MCF 10A (cell line): ENCODE data around the gene DPP4. TPM values are rescaled to one million over a fixed set of nuclear protein-coding genes. Genes with fewer than 3 reads are reported as not detected.

Source experiments
- BruUV-seq: library from RNA; stranded (reverse); fragments of 400-500 nt; replicated peaks from 2 replicates; lab custom pipeline; 2021; lab: Mats Ljungman, UMichigan
- CTCF ChIA-PET: fragments of 300-600 bp; sonication (Branson Sonifier 250); formaldehyde crosslinking; extraction: SDS; loops from one replicate; lab custom pipeline; 2021; ENCODE audit warnings: antibody characterized with exemption, inconsistent platforms; lab: Yijun Ruan, JAX
- POLR2A ChIA-PET: fragments of 300-600, 350-650 bp; sonication (Branson Sonifier 250); formaldehyde crosslinking; extraction: SDS; loops from one replicate; lab custom pipeline; 2020; ENCODE audit warnings: antibody characterized with exemption, inconsistent platforms; lab: Yijun Ruan, JAX
- DNase-seq: peaks from one replicate; pipeline ENCODE4 v3.0.0-alpha.2; 2018; ENCODE audit not compliant: unreplicated experiment
- H3K27ac Mint-ChIP-seq: one replicate; pipeline ENCODE4 v1.8.0; 2022; ENCODE audit warnings: mild to moderate bottlenecking, low read depth, mixed read lengths; ENCODE audit not compliant: unreplicated experiment
- H3K27me3 Mint-ChIP-seq: one replicate; pipeline ENCODE4 v1.8.0; 2022; ENCODE audit warnings: mixed read lengths; ENCODE audit not compliant: insufficient read depth, unreplicated experiment
- H3K36me3 Mint-ChIP-seq: one replicate; pipeline ENCODE4 v1.8.0; 2022; ENCODE audit warnings: mild to moderate bottlenecking, moderate library complexity, mixed read lengths; ENCODE audit not compliant: insufficient read depth, unreplicated experiment
- H3K4me1 Mint-ChIP-seq: one replicate; pipeline ENCODE4 v1.8.0; 2022; ENCODE audit warnings: mixed read lengths; ENCODE audit not compliant: insufficient read depth, unreplicated experiment
- H3K4me3 Mint-ChIP-seq: one replicate; pipeline ENCODE4 v1.8.0; 2022; ENCODE audit warnings: mild to moderate bottlenecking, moderate library complexity, mixed read lengths; ENCODE audit not compliant: unreplicated experiment
- H3K9me3 Mint-ChIP-seq: one replicate; pipeline ENCODE4 v1.8.0; 2022; ENCODE audit warnings: mixed read lengths; ENCODE audit not compliant: unreplicated experiment
- intact Hi-C: fragments of 100-400 bp; cut with micrococcal nuclease; formaldehyde crosslinking; loops from 2 replicates; pipeline ENCODE4 v1.14.1; 2022
- total RNA-seq: library from RNA; stranded (reverse); gene quantifications from 2 replicates; pipeline ENCODE4 v1.2.3, GENCODE V29; 2022
- TF ChIP-seq, protein P1 (sequence below): fragments of 200-600 bp; IDR thresholded peaks from one replicate; pipeline ENCODE4 v1.8.0; 2022; ENCODE audit warnings: antibody characterized with exemption, mild to moderate bottlenecking; ENCODE audit not compliant: unreplicated experiment

The DPP4 gene
- total RNA-seq, 1 experiment from 2014 or later, result not detected

- H3K4me1 Mint-ChIP-seq, result no peaks in the 10 kb centered on the region
- no peak overlapping the region for H3K27ac Mint-ChIP-seq
- peaks cover 68% of the 10 kb centered on the region for H3K27me3 Mint-ChIP-seq
- H3K4me3 Mint-ChIP-seq, result no peak overlapping the region
- BruUV-seq, result no TSS peak
- POLR2A ChIA-PET, result no interaction called here
- no peaks in the 10 kb centered on the region for H3K9me3 Mint-ChIP-seq
- no peaks in the 10 kb centered on the region for H3K36me3 Mint-ChIP-seq
- intact Hi-C loops, result loop anchor here (10.0 kb wide), 1 partner anchor 718 kb away; no protein-coding TSS in a partner anchor
- CTCF ChIA-PET, result interaction anchor here (0.6 to 4.8 kb wide), 3 partner anchors 182 to 711 kb away, joined by 3 to 67 read pairs (median 4); no protein-coding TSS in a partner anchor
- TF ChIP-seq, protein P1, sequence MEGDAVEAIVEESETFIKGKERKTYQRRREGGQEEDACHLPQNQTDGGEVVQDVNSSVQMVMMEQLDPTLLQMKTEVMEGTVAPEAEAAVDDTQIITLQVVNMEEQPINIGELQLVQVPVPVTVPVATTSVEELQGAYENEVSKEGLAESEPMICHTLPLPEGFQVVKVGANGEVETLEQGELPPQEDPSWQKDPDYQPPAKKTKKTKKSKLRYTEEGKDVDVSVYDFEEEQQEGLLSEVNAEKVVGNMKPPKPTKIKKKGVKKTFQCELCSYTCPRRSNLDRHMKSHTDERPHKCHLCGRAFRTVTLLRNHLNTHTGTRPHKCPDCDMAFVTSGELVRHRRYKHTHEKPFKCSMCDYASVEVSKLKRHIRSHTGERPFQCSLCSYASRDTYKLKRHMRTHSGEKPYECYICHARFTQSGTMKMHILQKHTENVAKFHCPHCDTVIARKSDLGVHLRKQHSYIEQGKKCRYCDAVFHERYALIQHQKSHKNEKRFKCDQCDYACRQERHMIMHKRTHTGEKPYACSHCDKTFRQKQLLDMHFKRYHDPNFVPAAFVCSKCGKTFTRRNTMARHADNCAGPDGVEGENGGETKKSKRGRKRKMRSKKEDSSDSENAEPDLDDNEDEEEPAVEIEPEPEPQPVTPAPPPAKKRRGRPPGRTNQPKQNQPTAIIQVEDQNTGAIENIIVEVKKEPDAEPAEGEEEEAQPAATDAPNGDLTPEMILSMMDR, result no peak
- no peak for DNase-seq
These were observed 131.0 kb downstream of the DPP4 start for GRCh38 chr2:161943011-161943410.

Other genes with a start within 250 kb of the DPP4 start
- not detected in 2 replicates for gene GCG, start 78.0 kb upstream of the DPP4 start, total RNA-seq
- gene FAP, start 169.2 kb upstream of the DPP4 start, total RNA-seq, result 8.7 and 12.1 TPM in 2 replicates
- gene IFIH1, start 244.5 kb upstream of the DPP4 start, total RNA-seq, result 4.5 and 7.2 TPM in 2 replicates